Cardiac muscle cell (in vitro differentiated cells and primary cell): ENCODE data around the gene ANKRD63. TPM values are rescaled to one million over a fixed set of nuclear protein-coding genes. Genes with fewer than 3 reads are reported as not detected.

Experiments
- DNase-seq, 2 donors: peaks; one replicate each; pipeline versions ENCODE4 v3.0.0 to v3.0.0-alpha.2; 2010 to 2017; ENCODE audit warnings: low read depth in 1 of 2, low spot score in 1 of 2
- H3K27ac ChIP-seq: fragments of 200-600 bp; sonication (generic); 2 replicates; pipeline ENCODE4 v1.5.1; 2016
- H3K27me3 ChIP-seq: fragments of 200-600 bp; sonication (generic); 2 replicates; pipeline ENCODE4 v1.6.0; 2016; ENCODE audit warnings: control low read depth
- H3K36me3 ChIP-seq: fragments of 200-600 bp; sonication (generic); 2 replicates; pipeline ENCODE4 v1.5.1; 2016; ENCODE audit warnings: control low read depth
- H3K4me1 ChIP-seq: fragments of 200-600 bp; sonication (generic); 2 replicates; pipeline ENCODE4 v1.8.1; 2017; ENCODE audit warnings: low read depth, mild to moderate bottlenecking, mixed run types
- H3K4me3 ChIP-seq: fragments of 200-600 bp; sonication (generic); 2 replicates; pipeline ENCODE4 v1.5.1; 2016; ENCODE audit warnings: mild to moderate bottlenecking
- H3K9me3 ChIP-seq: fragments of 200-600 bp; sonication (generic); 2 replicates; pipeline ENCODE4 v1.5.1; 2017; ENCODE audit warnings: low read depth, mild to moderate bottlenecking, control low read depth
- polyA plus RNA-seq: library from polyadenylated mRNA; unstranded; fragments of >200 nt; fragmentation: Nextera tagmentation; extraction: Ambion mirVana; gene quantifications from 2 replicates; pipeline ENCODE4 v1.2.1, GENCODE V29; 2016
- total RNA-seq: library from RNA; depleted of rRNA; stranded (reverse); fragments of >200 nt; gene quantifications from 2 replicates; pipeline ENCODE4 v1.2.3, GENCODE V29; 2016
- TF ChIP-seq, protein P1 (sequence below): IDR thresholded peaks from 2 replicates; pipeline ENCODE4 v1.5.1; 2012; ENCODE audit warnings: low read depth, mild to moderate bottlenecking, low read length

Gene ANKRD63
- total and polyA plus RNA-seq, 2 experiments from 2014 or later = 13.7 to 104 TPM

DNA sequence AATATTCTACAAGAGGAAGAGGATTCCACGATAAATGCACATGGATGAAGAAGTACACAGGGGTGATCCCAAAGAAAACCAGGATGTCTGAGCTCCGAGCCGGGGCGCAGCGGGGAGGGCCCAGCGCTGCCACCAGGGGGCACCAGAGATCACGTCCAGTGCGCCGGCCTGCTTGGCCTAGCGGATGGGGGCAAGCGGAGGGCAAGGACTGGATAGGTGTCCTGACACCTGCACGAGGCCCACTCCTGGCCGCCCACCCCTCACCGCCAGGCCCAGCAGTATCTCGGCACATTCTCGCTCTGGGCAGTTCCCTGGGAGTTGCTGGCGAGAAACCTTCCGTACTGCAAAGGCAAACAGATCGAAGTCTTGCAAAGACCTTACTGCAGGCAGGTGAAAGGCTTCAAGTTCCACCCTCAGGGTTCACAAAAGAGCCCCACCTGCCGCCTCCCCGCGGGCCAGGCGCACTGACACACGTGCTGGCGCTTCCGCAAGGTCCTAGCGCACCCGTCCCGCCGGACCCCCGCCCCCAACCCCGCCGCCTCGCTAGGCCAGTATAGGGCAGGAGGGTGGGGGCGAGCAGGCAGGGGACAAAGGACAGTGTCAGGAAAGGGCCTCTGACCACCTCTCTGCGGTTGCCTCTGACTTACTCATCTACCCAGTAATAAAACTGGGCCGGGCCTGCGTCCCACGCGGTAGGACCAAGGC lies 3.3 kb downstream of the ANKRD63 start:
- Histone ChIP-seq H3K4me1 (peaks cover 30% of the 10 kb centered on the region), H3K27me3 (peaks cover 38% of the 10 kb centered on the region)
- peak; percentile 65 to 85 for DNase-seq

DNA sequence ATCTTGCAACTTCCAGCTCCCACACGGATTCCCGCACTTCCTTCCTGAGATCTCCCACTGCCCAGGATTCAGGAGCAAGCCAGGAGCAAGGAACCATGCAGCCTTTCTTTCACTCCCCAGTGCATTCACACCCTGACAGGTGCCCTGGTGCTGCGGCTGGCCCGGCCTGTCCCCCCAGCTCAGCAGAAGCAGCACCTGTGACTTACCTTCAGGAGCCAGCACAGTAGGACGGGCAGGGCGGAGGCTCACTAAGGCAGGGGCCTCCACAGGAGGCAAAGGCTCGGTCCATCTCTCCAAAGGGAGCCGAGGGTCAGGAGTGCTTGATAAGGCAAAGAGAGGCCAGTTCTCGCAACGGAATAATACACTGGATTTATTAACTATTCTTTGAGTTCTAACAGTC lies 4.8 kb downstream of the ANKRD63 start:
- Histone ChIP-seq H3K27me3 (peaks cover 28% of the 10 kb centered on the region), H3K4me3 (no peak overlapping the region), H3K36me3 (no peaks in the 10 kb centered on the region), H3K9me3 (no peaks in the 10 kb centered on the region), H3K4me1 (peaks cover 30% of the 10 kb centered on the region), H3K27ac (no peak overlapping the region)
- no peak for DNase-seq
- TF ChIP-seq, protein P1, sequence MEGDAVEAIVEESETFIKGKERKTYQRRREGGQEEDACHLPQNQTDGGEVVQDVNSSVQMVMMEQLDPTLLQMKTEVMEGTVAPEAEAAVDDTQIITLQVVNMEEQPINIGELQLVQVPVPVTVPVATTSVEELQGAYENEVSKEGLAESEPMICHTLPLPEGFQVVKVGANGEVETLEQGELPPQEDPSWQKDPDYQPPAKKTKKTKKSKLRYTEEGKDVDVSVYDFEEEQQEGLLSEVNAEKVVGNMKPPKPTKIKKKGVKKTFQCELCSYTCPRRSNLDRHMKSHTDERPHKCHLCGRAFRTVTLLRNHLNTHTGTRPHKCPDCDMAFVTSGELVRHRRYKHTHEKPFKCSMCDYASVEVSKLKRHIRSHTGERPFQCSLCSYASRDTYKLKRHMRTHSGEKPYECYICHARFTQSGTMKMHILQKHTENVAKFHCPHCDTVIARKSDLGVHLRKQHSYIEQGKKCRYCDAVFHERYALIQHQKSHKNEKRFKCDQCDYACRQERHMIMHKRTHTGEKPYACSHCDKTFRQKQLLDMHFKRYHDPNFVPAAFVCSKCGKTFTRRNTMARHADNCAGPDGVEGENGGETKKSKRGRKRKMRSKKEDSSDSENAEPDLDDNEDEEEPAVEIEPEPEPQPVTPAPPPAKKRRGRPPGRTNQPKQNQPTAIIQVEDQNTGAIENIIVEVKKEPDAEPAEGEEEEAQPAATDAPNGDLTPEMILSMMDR = no peak

More for the DNA sequence above, 3.3 kb downstream of the ANKRD63 start:
- H3K36me3 ChIP-seq = no peaks in the 10 kb centered on the region
- H3K27ac ChIP-seq = no peak overlapping the region
- no peaks in the 10 kb centered on the region for H3K9me3 ChIP-seq
- H3K4me3 ChIP-seq = no peak overlapping the region
- TF ChIP-seq, protein P1 = peak; percentile 98

DNA sequence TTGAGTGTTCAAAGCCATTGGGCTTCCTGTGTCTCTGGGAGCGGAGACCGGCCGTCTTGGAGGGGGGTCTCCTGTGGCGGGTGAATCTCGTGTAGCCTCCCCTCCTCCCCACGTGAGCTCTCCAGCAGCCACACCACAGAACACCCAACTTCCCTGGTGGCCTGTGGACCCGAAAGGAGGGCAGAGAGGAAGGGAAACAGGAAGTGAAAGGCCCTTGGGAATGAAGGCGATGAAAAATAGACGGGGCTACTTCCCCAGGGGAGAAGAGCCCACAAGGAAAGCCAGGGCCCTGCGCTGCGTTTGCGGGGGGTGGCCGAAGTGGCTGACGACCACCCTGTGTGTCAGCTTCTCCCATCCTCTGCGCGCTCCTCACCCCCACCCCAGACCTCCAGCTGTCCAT lies 5.4 kb downstream of the ANKRD63 start:
- TF ChIP-seq, protein P1 = no peak
- Histone ChIP-seq H3K27ac (no peak overlapping the region), H3K27me3 (peaks cover 23% of the 10 kb centered on the region), H3K9me3 (no peaks in the 10 kb centered on the region), H3K4me3 (no peak overlapping the region), H3K36me3 (no peaks in the 10 kb centered on the region), H3K4me1 (peaks cover 30% of the 10 kb centered on the region)
- no peak for DNase-seq

DNA sequence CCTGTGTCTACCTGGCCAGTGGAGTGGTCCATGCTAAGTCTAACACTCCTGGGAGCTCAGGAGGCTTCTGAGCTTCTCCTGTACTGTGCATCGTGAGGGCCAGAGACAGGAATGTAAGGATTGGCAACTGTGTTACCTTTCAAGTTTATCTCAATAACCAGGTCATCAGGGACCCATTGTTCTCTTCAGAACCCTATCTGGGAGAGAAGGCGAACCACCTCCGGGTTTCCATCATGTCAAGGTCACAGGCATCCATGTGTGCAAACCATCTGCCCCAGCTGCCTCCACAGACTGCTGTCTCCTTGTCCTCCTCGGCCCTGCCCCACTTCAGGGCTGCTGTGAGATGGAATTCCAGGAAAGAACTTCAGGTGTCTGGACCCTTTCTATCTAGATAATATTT lies 5.9 kb downstream of the ANKRD63 start:
- no peak for DNase-seq
- H3K9me3 ChIP-seq = no peaks in the 10 kb centered on the region
- no peaks in the 10 kb centered on the region for H3K36me3 ChIP-seq
- TF ChIP-seq, protein P1 = no peak
- H3K4me3 ChIP-seq = no peak overlapping the region
- peaks cover 17% of the 10 kb centered on the region for H3K27me3 ChIP-seq
- H3K27ac ChIP-seq = no peak overlapping the region
- peaks cover 30% of the 10 kb centered on the region for H3K4me1 ChIP-seq

DNA sequence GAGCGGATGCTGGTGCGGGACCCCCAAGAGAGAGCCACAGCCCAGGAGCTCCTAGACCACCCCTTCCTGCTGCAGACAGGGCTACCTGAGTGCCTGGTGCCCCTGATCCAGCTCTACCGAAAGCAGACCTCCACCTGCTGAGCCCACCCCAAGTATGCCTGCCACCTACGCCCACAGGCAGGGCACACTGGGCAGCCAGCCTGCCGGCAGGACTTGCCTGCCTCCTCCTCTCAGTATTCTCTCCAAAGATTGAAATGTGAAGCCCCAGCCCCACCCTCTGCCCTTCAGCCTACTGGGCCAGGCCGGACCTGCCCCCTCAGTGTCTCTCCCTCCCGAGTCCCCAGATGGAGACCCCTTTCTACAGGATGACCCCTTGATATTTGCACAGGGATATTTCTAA lies 6.9 kb downstream of the ANKRD63 start:
- TF ChIP-seq, protein P1 = no peak
- Histone ChIP-seq H3K4me3 (no peak overlapping the region), H3K9me3 (no peaks in the 10 kb centered on the region), H3K36me3 (no peaks in the 10 kb centered on the region), H3K4me1 (peaks cover 24% of the 10 kb centered on the region), H3K27ac (no peak overlapping the region), H3K27me3 (peaks cover 7% of the 10 kb centered on the region)
- DNase-seq = no peak
